Esophagus muscularis mucosa (tissue), 4 donors: ENCODE measurements around the gene FRK. TPM values are rescaled to one million over a fixed set of nuclear protein-coding genes. Genes with fewer than 3 reads are reported as not detected.

Experiments
- DNase-seq: peaks from one replicate; pipeline ENCODE4 v3.0.0-alpha.2; 2017; ENCODE audit errors: extremely low spot score
- H3K27ac ChIP-seq, 4 donors: fragments of 200-600 bp; sonication (generic); replicated peaks in 1 of 4; 1 replicate in 3 of 4; 2 replicates in 1 of 4; pipeline ENCODE4 v1.5.1; 2016 to 2019; ENCODE audit warnings: mild to moderate bottlenecking in 1 of 4
- H3K27me3 ChIP-seq, 4 donors: fragments of 200-600 bp; sonication (generic); one replicate each; pipeline versions ENCODE4 v1.5.1 to v1.6.0; 2016 to 2019
- H3K36me3 ChIP-seq, 4 donors: fragments of 200-600 bp; sonication (generic); one replicate each; pipeline ENCODE4 v1.5.1; 2016 to 2019
- H3K4me1 ChIP-seq, 4 donors: fragments of 200-600 bp; sonication (generic); one replicate each; pipeline ENCODE4 v1.5.1; 2016 to 2019
- H3K4me3 ChIP-seq, 4 donors: fragments of 200-600 bp; sonication (generic); 1 replicate in 2 of 4; 2 replicates in 2 of 4; pipeline ENCODE4 v1.5.1; 2016 to 2019; ENCODE audit warnings: mild to moderate bottlenecking in 4 of 4, moderate library complexity in 1 of 4
- H3K9me3 ChIP-seq, 4 donors: fragments of 200-600 bp; sonication (generic); 1 replicate in 3 of 4; 2 replicates in 1 of 4; pipeline ENCODE4 v1.5.1; 2016 to 2019
- CTCF ChIP-seq, 3 experiments: fragments of 200-600 bp in 2 of 3; fragments of 450-650 bp in 1 of 3; sonication (generic) in 2 of 3; IDR thresholded peaks; one replicate each; pipeline ENCODE4 v1.5.1; 2017 to 2019; ENCODE audit warnings: antibody characterized with exemption in 3 of 3, mild to moderate bottlenecking in 2 of 3, moderate library complexity in 1 of 3
- EP300 ChIP-seq: sonication (generic); formaldehyde crosslinking; IDR thresholded peaks from one replicate; pipeline ENCODE4 v1.6.1; 2017; ENCODE audit warnings: antibody characterized with exemption
- POLR2A ChIP-seq: fragments of 450-650 bp; IDR thresholded peaks from one replicate; pipeline ENCODE4 v1.6.1; 2017; ENCODE audit warnings: antibody characterized with exemption, moderate library complexity, mild to moderate bottlenecking, low read depth
- POLR2AphosphoS5 ChIP-seq, 2 donors: sonication (generic); formaldehyde crosslinking; IDR thresholded peaks; one replicate each; pipeline ENCODE4 v1.6.1; 2017; ENCODE audit warnings: antibody characterized with exemption in 2 of 2
- WGBS: methylation state at CpG from one replicate; pipeline ENCODE4 v1.1.5; 2018; 5-methylcytosine and 5-hydroxymethylcytosine counted together
- intact Hi-C: fragments of 100-400 bp; cut with DNase I; formaldehyde crosslinking; loops from one replicate; pipeline ENCODE4 v1.15.1; 2023
- total RNA-seq, 4 donors: library from RNA; depleted of rRNA; stranded (reverse); fragments of >200 nt; gene quantifications; one replicate each; pipeline versions ENCODE4 v1.1.0 to v1.2.1, GENCODE V29; 2016

FRK gene
- total RNA-seq, 4 donors from 2014 or later = 0.17 to 0.57 (median 0.40) TPM

- DNase-seq = no peak
- Histone ChIP-seq H3K27me3 (no peaks in the 10 kb centered on the region), H3K9me3 (no peaks in the 10 kb centered on the region), H3K4me1 (no peaks in the 10 kb centered on the region), H3K27ac (no peak overlapping the region), H3K4me3 (no peak overlapping the region), H3K36me3 (no peaks in the 10 kb centered on the region)
- intact Hi-C loops = no loop called here
- WGBS = 94% methylated on average over 3 of the region's 3 CpGs
- no peak for TF ChIP-seq POLR2A
- TF ChIP-seq POLR2AphosphoS5 (IDR thresholded peaks at IDR 0.05) = no peak
- TF ChIP-seq CTCF (IDR thresholded peaks at IDR 0.05) = no peak
- TF ChIP-seq EP300 = no peak
Observed at GRCh38 chr6:116078945-116079344, 18.3 kb upstream of the FRK start.

GRCh38 chr6:116078522-116078921 lies 17.8 kb upstream of the FRK start:
- Histone ChIP-seq H3K36me3 (no peaks in the 10 kb centered on the region), H3K27ac (no peak overlapping the region), H3K4me3 (no peak overlapping the region), H3K4me1 (no peaks in the 10 kb centered on the region), H3K9me3 (no peaks in the 10 kb centered on the region), H3K27me3 (no peaks in the 10 kb centered on the region)
- WGBS = 79% methylated on average over 3 of the region's 3 CpGs
- TF ChIP-seq CTCF (IDR thresholded peaks at IDR 0.05) (no peak), POLR2A (no peak), EP300 (no peak), POLR2AphosphoS5 (IDR thresholded peaks at IDR 0.05) (no peak)
- intact Hi-C loops = no loop called here
- DNase-seq = no peak

GRCh38 chr6:116074732-116075390 lies 14.2 kb upstream of the FRK start:
- DNase-seq = no peak
- no peak for TF ChIP-seq CTCF (IDR thresholded peaks at IDR 0.05)
- no peak for TF ChIP-seq POLR2AphosphoS5 (IDR thresholded peaks at IDR 0.05)
- TF ChIP-seq POLR2A = no peak
- TF ChIP-seq EP300 = no peak
- Histone ChIP-seq H3K27me3 (no peaks in the 10 kb centered on the region), H3K4me1 (no peaks in the 10 kb centered on the region), H3K4me3 (no peak overlapping the region), H3K36me3 (no peaks in the 10 kb centered on the region), H3K9me3 (no peaks in the 10 kb centered on the region), H3K27ac (no peak overlapping the region)
- 90% methylated on average over 2 of the region's 2 CpGs for WGBS
- intact Hi-C loops = no loop called here

- intact Hi-C loops = no loop called here
- 90% methylated on average over 2 of the region's 2 CpGs for WGBS
- no peaks in the 10 kb centered on the region for H3K27me3 ChIP-seq
- no peak overlapping the region for H3K27ac ChIP-seq
- no peaks in the 10 kb centered on the region for H3K36me3 ChIP-seq
- no peaks in the 10 kb centered on the region for H3K9me3 ChIP-seq
- H3K4me1 ChIP-seq = no peaks in the 10 kb centered on the region
- DNase-seq = no peak
- TF ChIP-seq CTCF (IDR thresholded peaks at IDR 0.05) = no peak
- TF ChIP-seq POLR2AphosphoS5 (IDR thresholded peaks at IDR 0.05) = no peak
- TF ChIP-seq EP300 = no peak
- TF ChIP-seq POLR2A = no peak
- no peak overlapping the region for H3K4me3 ChIP-seq
Observed at GRCh38 chr6:116073765-116074440, 13.2 kb upstream of the FRK start.
